Measurements from ENCODE around the gene UBXN7. TPM values are rescaled to one million over a fixed set of nuclear protein-coding genes. Genes with fewer than 3 reads are reported as not detected.

UBXN7 gene
- total and polyA plus RNA-seq, 2 of the 4 experiments (the other 2 are of a cell fraction), result 8.6 to 16.1 TPM

DNA sequence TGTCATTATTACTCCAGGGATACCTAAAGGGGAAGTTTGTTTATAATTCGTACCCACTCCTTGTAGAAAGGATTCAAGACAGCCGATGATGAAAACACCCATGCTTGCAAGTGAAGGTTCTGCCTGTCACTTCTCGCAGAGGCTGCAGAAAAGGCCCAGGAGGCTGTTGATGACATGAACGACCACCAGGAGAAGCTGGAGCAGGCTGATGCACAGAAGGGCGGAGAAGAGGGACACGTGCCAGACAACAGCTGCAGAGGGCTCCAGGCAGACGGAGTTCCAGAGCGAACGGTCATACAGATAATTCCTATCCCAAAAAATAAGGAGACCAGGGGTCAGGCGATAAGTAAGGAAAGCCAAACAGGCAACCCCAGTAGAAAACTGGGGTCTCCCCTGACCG is 108.5 kb downstream of the UBXN7 start:
- Histone ChIP-seq H3K14ac (replicated peaks; ENCODE audit: low read depth, low read length) (no peak overlapping the region), H3K27ac (ENCODE audit: insufficient read depth, low read length) (no peak overlapping the region), H2AK9ac (replicated peaks; ENCODE audit: low read depth, low read length, poor library complexity) (no peak overlapping the region), H3K79me1 (ENCODE audit: low read depth in 1 of 2, low read length in 2 of 2) (peaks cover 0 to 8% of the 10 kb centered on the region in 2 experiments; a peak in 3 of 4 replicates), H2BK20ac (ENCODE audit: low read depth, low read length) (no peak overlapping the region), H3K4me3 (ENCODE audit: insufficient read depth, low read depth, low read length) (no peak overlapping the region), H2AK5ac (ENCODE audit: low read depth, low read length) (no peak overlapping the region), H2AFZ (replicated peaks; ENCODE audit: low read length, poor library complexity) (no peak overlapping the region), H3K36me3 (ENCODE audit: control insufficient read depth, insufficient read depth, low read length) (no peaks in the 10 kb centered on the region), H3K4me2 (ENCODE audit: low read depth, low read length) (no peak overlapping the region), H3K9me1 (ENCODE audit: insufficient read depth, low read length) (peaks cover 6% of the 10 kb centered on the region; the same call in 1 of the 2 replicates), H2BK15ac (ENCODE audit: low read depth, low read length) (no peak overlapping the region), H3K27me3 (ENCODE audit: control insufficient read depth, insufficient read depth, low read length) (no peaks in the 10 kb centered on the region), H2BK120ac (ENCODE audit: low read depth, low read length) (no peak overlapping the region), H4K20me1 (ENCODE audit: insufficient read depth, low read length) (no peaks in the 10 kb centered on the region), H3K18ac (ENCODE audit: low read depth, low read length) (no peak overlapping the region), H4K8ac (ENCODE audit: low read depth in 2 of 2, low read length in 2 of 2) (no peak overlapping the region), H3K23ac (ENCODE audit: low read depth, low read length) (no peak overlapping the region), H4K91ac (ENCODE audit: insufficient read depth, low read depth, low read length) (no peak overlapping the region), H3K4ac (ENCODE audit: low read depth, low read length) (no peak overlapping the region), H3K56ac (ENCODE audit: extremely low read depth, insufficient read depth, low read length) (no peak overlapping the region), H3K9ac (ENCODE audit: low read depth, low read length) (no peak overlapping the region), H3K9me3 (ENCODE audit: control insufficient read depth, insufficient read depth, low read length) (no peaks in the 10 kb centered on the region), H4K5ac (ENCODE audit: low read depth, low read length) (no peak overlapping the region), H3K4me1 (ENCODE audit: control insufficient read depth, insufficient read depth, low read length) (peaks cover 2% of the 10 kb centered on the region; the same call in 1 of the 2 replicates), H2BK5ac (ENCODE audit: low read depth, low read length, poor library complexity, severe bottlenecking) (no peak overlapping the region)
- CTCF ChIA-PET, result interaction anchor here (0.7 kb wide), 1 partner anchor 26 kb away, joined by 4 read pairs; no protein-coding TSS in a partner anchor
- TF ChIP-seq MXI1 (IDR thresholded peaks at IDR 0.05; ENCODE audit: borderline replicate concordance, low read depth, low read length), result no peak
- no peak for TF ChIP-seq NFE2L2 (IDR thresholded peaks at IDR 0.05; ENCODE audit: low read depth, low read length)
- TF ChIP-seq CEBPB (IDR thresholded peaks at IDR 0.05; ENCODE audit: low read depth, low read length), result no peak
- no peak for TF ChIP-seq RCOR1 (IDR thresholded peaks at IDR 0.05; ENCODE audit: insufficient replicate concordance, low read length)
- TF ChIP-seq, protein P1, sequence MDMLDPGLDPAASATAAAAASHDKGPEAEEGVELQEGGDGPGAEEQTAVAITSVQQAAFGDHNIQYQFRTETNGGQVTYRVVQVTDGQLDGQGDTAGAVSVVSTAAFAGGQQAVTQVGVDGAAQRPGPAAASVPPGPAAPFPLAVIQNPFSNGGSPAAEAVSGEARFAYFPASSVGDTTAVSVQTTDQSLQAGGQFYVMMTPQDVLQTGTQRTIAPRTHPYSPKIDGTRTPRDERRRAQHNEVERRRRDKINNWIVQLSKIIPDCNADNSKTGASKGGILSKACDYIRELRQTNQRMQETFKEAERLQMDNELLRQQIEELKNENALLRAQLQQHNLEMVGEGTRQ (IDR thresholded peaks at IDR 0.05; ENCODE audit: low read depth, low read length), result peak; percentile 22; the same call in 1 of the 2 replicates
- peak; percentile 32; the same call in 1 of the 2 replicates for TF ChIP-seq RAD21 (IDR thresholded peaks at IDR 0.05; ENCODE audit: low read length)
- TF ChIP-seq MAFK (IDR thresholded peaks at IDR 0.05; ENCODE audit: low read depth, low read length), result no peak
- peak; percentile 65 for TF ChIP-seq BHLHE40 (IDR thresholded peaks at IDR 0.05; ENCODE audit: low read depth, low read length)
- TF ChIP-seq, protein P2, sequence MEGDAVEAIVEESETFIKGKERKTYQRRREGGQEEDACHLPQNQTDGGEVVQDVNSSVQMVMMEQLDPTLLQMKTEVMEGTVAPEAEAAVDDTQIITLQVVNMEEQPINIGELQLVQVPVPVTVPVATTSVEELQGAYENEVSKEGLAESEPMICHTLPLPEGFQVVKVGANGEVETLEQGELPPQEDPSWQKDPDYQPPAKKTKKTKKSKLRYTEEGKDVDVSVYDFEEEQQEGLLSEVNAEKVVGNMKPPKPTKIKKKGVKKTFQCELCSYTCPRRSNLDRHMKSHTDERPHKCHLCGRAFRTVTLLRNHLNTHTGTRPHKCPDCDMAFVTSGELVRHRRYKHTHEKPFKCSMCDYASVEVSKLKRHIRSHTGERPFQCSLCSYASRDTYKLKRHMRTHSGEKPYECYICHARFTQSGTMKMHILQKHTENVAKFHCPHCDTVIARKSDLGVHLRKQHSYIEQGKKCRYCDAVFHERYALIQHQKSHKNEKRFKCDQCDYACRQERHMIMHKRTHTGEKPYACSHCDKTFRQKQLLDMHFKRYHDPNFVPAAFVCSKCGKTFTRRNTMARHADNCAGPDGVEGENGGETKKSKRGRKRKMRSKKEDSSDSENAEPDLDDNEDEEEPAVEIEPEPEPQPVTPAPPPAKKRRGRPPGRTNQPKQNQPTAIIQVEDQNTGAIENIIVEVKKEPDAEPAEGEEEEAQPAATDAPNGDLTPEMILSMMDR (conservative IDR thresholded peaks at IDR 0.05; ENCODE audit: low read depth, low read length), result peak; percentile 29; the same call in 1 of the 2 replicates
- TF ChIP-seq RFX5 (IDR thresholded peaks at IDR 0.05; ENCODE audit: low read depth, low read length), result no peak
- TF ChIP-seq FOS (IDR thresholded peaks at IDR 0.05; ENCODE audit: low read depth, low read length), result no peak
- no peak for TF ChIP-seq POLR2A (IDR thresholded peaks at IDR 0.05; ENCODE audit: low read depth, low read length)
- TF ChIP-seq MAZ (IDR thresholded peaks at IDR 0.05; ENCODE audit: borderline replicate concordance, low read depth, low read length), result no peak
- TF ChIP-seq SMC3 (IDR thresholded peaks at IDR 0.05; ENCODE audit: low read depth, low read length), result peak; percentile 11; the same call in 1 of the 2 replicates
- TF ChIP-seq, protein P3, sequence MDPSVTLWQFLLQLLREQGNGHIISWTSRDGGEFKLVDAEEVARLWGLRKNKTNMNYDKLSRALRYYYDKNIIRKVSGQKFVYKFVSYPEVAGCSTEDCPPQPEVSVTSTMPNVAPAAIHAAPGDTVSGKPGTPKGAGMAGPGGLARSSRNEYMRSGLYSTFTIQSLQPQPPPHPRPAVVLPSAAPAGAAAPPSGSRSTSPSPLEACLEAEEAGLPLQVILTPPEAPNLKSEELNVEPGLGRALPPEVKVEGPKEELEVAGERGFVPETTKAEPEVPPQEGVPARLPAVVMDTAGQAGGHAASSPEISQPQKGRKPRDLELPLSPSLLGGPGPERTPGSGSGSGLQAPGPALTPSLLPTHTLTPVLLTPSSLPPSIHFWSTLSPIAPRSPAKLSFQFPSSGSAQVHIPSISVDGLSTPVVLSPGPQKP (IDR thresholded peaks at IDR 0.05; ENCODE audit: borderline replicate concordance, low read depth, low read length), result no peak
- TF ChIP-seq CHD1 (IDR thresholded peaks at IDR 0.05; ENCODE audit: low read depth, low read length), result no peak
- intact Hi-C loops (cut with micrococcal nuclease), result no loop called here
- DNase-seq (peak; percentile 47), ATAC-seq (ENCODE audit: low read depth) (peak; percentile 52)
- 44% methylated on average over 2 of the region's 11 CpGs; no CpG with 5 or more reads in 1 of the 2 experiments for WGBS, 2 experiments (ENCODE audit: extremely low coverage in 2 of 2, insufficient read length in 1 of 2)
- dilution Hi-C loops (cut with HindIII; ENCODE audit: low sequenced_read_pairs, unreplicated experiment), result no loop called here
- no TSS peak for BruUV-seq (replicated peaks)
- in situ Hi-C loops (cut with MboI; ENCODE audit: low sequenced_read_pairs), result no loop called here
- POLR2A ChIA-PET (ENCODE audit: unreplicated experiment), result no interaction called here
